Activated T-helper 2 cell treated with anti-CD3 and anti-CD28 coated beads, Interferon-gamma antibody, Interleukin-2, Interleukin-4, amounts not matched to agents 10 μg/mL and 5 μg/mL and 100 μg/mL, durations not matched to agents 14 hours and 24 hours and 36 hours (primary cell): ENCODE measurements around the gene BAMBI. TPM values are rescaled to one million over a fixed set of nuclear protein-coding genes. Genes with fewer than 3 reads are reported as not detected.

Experiments used
- DNase-seq: peaks from one replicate; pipeline ENCODE4 v3.0.0; 2021; ENCODE audit warnings: low spot score
- H3K27ac Mint-ChIP-seq: one replicate; pipeline ENCODE4 v1.8.0; 2021; ENCODE audit warnings: mixed read lengths
- H3K27me3 Mint-ChIP-seq: one replicate; pipeline ENCODE4 v1.8.0; 2021; ENCODE audit warnings: low read depth, mixed read lengths
- H3K36me3 Mint-ChIP-seq: one replicate; pipeline ENCODE4 v1.8.0; 2021; ENCODE audit warnings: low read depth, mixed read lengths
- H3K4me1 Mint-ChIP-seq: one replicate; pipeline ENCODE4 v1.8.0; 2021; ENCODE audit warnings: low read depth, mixed read lengths
- H3K4me3 Mint-ChIP-seq: one replicate; pipeline ENCODE4 v1.8.0; 2021; ENCODE audit warnings: low read depth, mild to moderate bottlenecking, moderate library complexity, mixed read lengths
- H3K9me3 Mint-ChIP-seq: one replicate; pipeline ENCODE4 v1.8.0; 2021; ENCODE audit warnings: mixed read lengths
- intact Hi-C: fragments of 100-400 bp; cut with micrococcal nuclease; formaldehyde crosslinking; loops from one replicate; pipeline ENCODE4 v1.15.1; 2023
- total RNA-seq: library from RNA; stranded (reverse); gene quantifications from 2 replicates; pipeline ENCODE4 v1.2.3, GENCODE V29; 2022

The BAMBI gene
- total RNA-seq, 1 donor from 2014 or later, result 0.16 TPM

DNA sequence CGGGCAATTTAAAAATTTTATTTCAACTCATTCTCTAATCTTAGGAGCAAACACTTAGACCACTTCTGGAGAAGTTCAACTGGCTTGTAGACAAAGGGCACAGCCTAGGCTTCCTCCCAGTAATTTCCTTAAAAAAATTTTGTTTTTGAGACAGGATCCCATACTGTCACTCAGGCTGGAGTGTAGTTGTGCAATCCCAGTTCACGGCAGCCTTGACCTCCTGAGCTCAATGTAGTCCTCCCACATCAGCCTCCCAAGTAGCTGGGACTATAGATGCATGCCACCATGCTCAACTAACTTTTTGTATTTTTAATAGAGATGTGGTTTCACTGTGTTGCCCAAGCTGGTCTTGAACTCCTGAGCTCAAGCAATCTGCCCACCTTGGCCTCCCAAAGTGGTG, 38.4 kb downstream of the BAMBI start:
- no peak overlapping the region for H3K27ac Mint-ChIP-seq
- intact Hi-C loops, result no loop called here
- H3K27me3 Mint-ChIP-seq, result peaks cover 2% of the 10 kb centered on the region
- H3K36me3 Mint-ChIP-seq, result no peaks in the 10 kb centered on the region
- no peak overlapping the region for H3K4me3 Mint-ChIP-seq
- DNase-seq, result no peak
- H3K9me3 Mint-ChIP-seq, result no peaks in the 10 kb centered on the region
- no peaks in the 10 kb centered on the region for H3K4me1 Mint-ChIP-seq

- Mint-ChIP-seq H3K36me3 (no peaks in the 10 kb centered on the region), H3K4me1 (no peaks in the 10 kb centered on the region), H3K9me3 (no peaks in the 10 kb centered on the region), H3K27ac (no peak overlapping the region), H3K4me3 (no peak overlapping the region), H3K27me3 (peaks cover 11% of the 10 kb centered on the region)
- DNase-seq, result no peak
- intact Hi-C loops, result no loop called here
Measured at GRCh38 chr10:28716748-28717147, 39.4 kb downstream of the BAMBI start.

GRCh38 chr10:28717656-28718201, 40.4 kb downstream of the BAMBI start:
- no peak for DNase-seq
- H3K4me3 Mint-ChIP-seq, result no peak overlapping the region
- H3K36me3 Mint-ChIP-seq, result no peaks in the 10 kb centered on the region
- H3K27ac Mint-ChIP-seq, result no peak overlapping the region
- no peaks in the 10 kb centered on the region for H3K4me1 Mint-ChIP-seq
- H3K9me3 Mint-ChIP-seq, result no peaks in the 10 kb centered on the region
- peaks cover 19% of the 10 kb centered on the region for H3K27me3 Mint-ChIP-seq
- intact Hi-C loops, result no loop called here

- Mint-ChIP-seq H3K36me3 (no peaks in the 10 kb centered on the region), H3K27ac (no peak overlapping the region), H3K4me3 (no peak overlapping the region), H3K27me3 (peaks cover 31% of the 10 kb centered on the region), H3K9me3 (no peaks in the 10 kb centered on the region), H3K4me1 (no peaks in the 10 kb centered on the region)
- intact Hi-C loops, result no loop called here
- no peak for DNase-seq
Measured at GRCh38 chr10:28719789-28720436, 42.6 kb downstream of the BAMBI start.

DNA sequence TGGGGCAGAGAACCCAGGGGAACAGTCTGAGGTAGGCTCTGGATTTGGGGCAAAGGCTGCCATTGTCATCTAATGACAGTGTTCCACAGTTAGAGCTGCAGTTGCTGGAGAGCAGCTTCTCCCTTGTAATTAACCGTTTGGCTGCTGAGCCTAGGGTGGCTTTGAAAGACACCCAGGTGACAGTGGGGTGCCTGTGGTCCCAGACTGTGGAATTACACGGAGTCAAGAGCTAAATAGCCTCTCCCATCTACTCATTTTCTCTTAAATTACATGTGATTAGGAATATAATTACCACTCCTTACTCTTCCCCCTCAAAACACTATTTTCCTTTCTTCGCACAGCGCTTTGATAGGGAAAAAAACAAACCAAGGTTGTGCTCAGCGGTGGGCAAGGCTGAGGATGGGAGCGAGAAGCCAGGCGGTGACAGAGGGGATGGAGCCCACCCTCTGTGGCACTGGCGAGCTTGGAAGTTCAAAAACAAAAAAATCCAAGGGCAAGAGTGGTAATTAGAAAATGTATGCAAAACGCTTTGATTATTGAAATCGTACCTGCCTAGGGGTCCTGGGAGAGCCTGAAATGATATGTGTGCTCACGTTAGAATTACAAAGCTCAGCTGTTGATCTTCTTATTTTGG, 44.1 kb downstream of the BAMBI start:
- no peak overlapping the region for H3K4me3 Mint-ChIP-seq
- peaks cover 33% of the 10 kb centered on the region for H3K27me3 Mint-ChIP-seq
- intact Hi-C loops, result no loop called here

GRCh38 chr10:28722065-28722803, 44.9 kb downstream of the BAMBI start:
- H3K4me1 Mint-ChIP-seq, result no peaks in the 10 kb centered on the region
- no peak for DNase-seq
- H3K27ac Mint-ChIP-seq, result no peak overlapping the region
- no peaks in the 10 kb centered on the region for H3K9me3 Mint-ChIP-seq
- no peak overlapping the region for H3K4me3 Mint-ChIP-seq
- intact Hi-C loops, result no loop called here
- no peaks in the 10 kb centered on the region for H3K36me3 Mint-ChIP-seq
- peaks cover 33% of the 10 kb centered on the region for H3K27me3 Mint-ChIP-seq

More for the DNA sequence above, 44.1 kb downstream of the BAMBI start:
- no peaks in the 10 kb centered on the region for H3K36me3 Mint-ChIP-seq
- no peak for DNase-seq
- no peaks in the 10 kb centered on the region for H3K4me1 Mint-ChIP-seq
- no peaks in the 10 kb centered on the region for H3K9me3 Mint-ChIP-seq
- H3K27ac Mint-ChIP-seq, result no peak overlapping the region

GRCh38 chr10:28728366-28728765, 51.0 kb downstream of the BAMBI start:
- Mint-ChIP-seq H3K27me3 (peaks cover 10% of the 10 kb centered on the region), H3K4me3 (no peak overlapping the region), H3K27ac (no peak overlapping the region), H3K36me3 (no peaks in the 10 kb centered on the region), H3K9me3 (peaks cover 5% of the 10 kb centered on the region), H3K4me1 (no peaks in the 10 kb centered on the region)
- no peak for DNase-seq
- intact Hi-C loops, result no loop called here

- DNase-seq, result no peak
- Mint-ChIP-seq H3K9me3 (peaks cover 12% of the 10 kb centered on the region), H3K4me1 (no peaks in the 10 kb centered on the region), H3K27me3 (peaks cover 2% of the 10 kb centered on the region), H3K36me3 (no peaks in the 10 kb centered on the region), H3K27ac (no peak overlapping the region), H3K4me3 (no peak overlapping the region)
- intact Hi-C loops, result no loop called here
Measured at GRCh38 chr10:28730031-28730778, 52.9 kb downstream of the BAMBI start.

- H3K4me1 Mint-ChIP-seq, result no peaks in the 10 kb centered on the region
- H3K27ac Mint-ChIP-seq, result no peak overlapping the region
- H3K9me3 Mint-ChIP-seq, result peaks cover 12% of the 10 kb centered on the region
- H3K36me3 Mint-ChIP-seq, result no peaks in the 10 kb centered on the region
- intact Hi-C loops, result no loop called here
- no peak overlapping the region for H3K4me3 Mint-ChIP-seq
- H3K27me3 Mint-ChIP-seq, result no peaks in the 10 kb centered on the region
- DNase-seq, result no peak
Measured at GRCh38 chr10:28732091-28732490, 54.8 kb downstream of the BAMBI start.

Other genes with a start within 250 kb of the BAMBI start
- 126 and 130 TPM in 2 replicates for gene WAC, start 144.4 kb upstream of the BAMBI start, total RNA-seq